HL-60/S4 treated with phorbol 12-myristate 13-acetate at 8.2 ng/mL for 4 days and 3 days (cell line): ENCODE data around the gene OSBPL3.

Experiments used
- in situ Hi-C: fragments of 300-500 bp; cut with MboI; formaldehyde crosslinking; loops from 2 replicates; pipeline ENCODE4 v1.15.0; 2022; ENCODE audit warnings: low sequenced_read_pairs

OSBPL3 gene

GRCh38 chr7:24903559-24903958 lies 76.4 kb downstream of the OSBPL3 start:
- in situ Hi-C loops, result no loop called here

GRCh38 chr7:24902931-24903330 lies 77.0 kb downstream of the OSBPL3 start:
- in situ Hi-C loops, result no loop called here

- in situ Hi-C loops, result no loop called here
Observed at GRCh38 chr7:24902276-24902675, 77.7 kb downstream of the OSBPL3 start.

GRCh38 chr7:24899905-24900304 lies 80.1 kb downstream of the OSBPL3 start:
- in situ Hi-C loops, result no loop called here

GRCh38 chr7:24899161-24899560 lies 80.8 kb downstream of the OSBPL3 start:
- in situ Hi-C loops, result no loop called here

GRCh38 chr7:24898691-24899090 lies 81.3 kb downstream of the OSBPL3 start:
- in situ Hi-C loops, result no loop called here

- in situ Hi-C loops, result no loop called here
Observed at GRCh38 chr7:24896031-24896501, 83.9 kb downstream of the OSBPL3 start.

GRCh38 chr7:24894429-24895221 lies 85.4 kb downstream of the OSBPL3 start:
- in situ Hi-C loops, result no loop called here

- in situ Hi-C loops, result no loop called here
Observed at GRCh38 chr7:24891311-24891735, 88.7 kb downstream of the OSBPL3 start.

- in situ Hi-C loops, result no loop called here
Observed at GRCh38 chr7:24889611-24890010, 90.4 kb downstream of the OSBPL3 start.

- in situ Hi-C loops, result no loop called here
Observed at GRCh38 chr7:24888653-24889052, 91.3 kb downstream of the OSBPL3 start.

- in situ Hi-C loops, result no loop called here
Observed at GRCh38 chr7:24885716-24886115, 94.3 kb downstream of the OSBPL3 start.

GRCh38 chr7:24885305-24885704 lies 94.7 kb downstream of the OSBPL3 start:
- in situ Hi-C loops, result no loop called here

- in situ Hi-C loops, result no loop called here
Observed at GRCh38 chr7:24884401-24884800, 95.6 kb downstream of the OSBPL3 start.

GRCh38 chr7:24883622-24884013 lies 96.4 kb downstream of the OSBPL3 start:
- in situ Hi-C loops, result no loop called here

- in situ Hi-C loops, result no loop called here
Observed at GRCh38 chr7:24882989-24883621, 96.9 kb downstream of the OSBPL3 start.

- in situ Hi-C loops, result no loop called here
Observed at GRCh38 chr7:24881623-24882022, 98.4 kb downstream of the OSBPL3 start.

- in situ Hi-C loops, result no loop called here
Observed at GRCh38 chr7:24880886-24881285, 99.1 kb downstream of the OSBPL3 start.

- in situ Hi-C loops, result no loop called here
Observed at GRCh38 chr7:24879291-24879690, 100.7 kb downstream of the OSBPL3 start.

- in situ Hi-C loops, result no loop called here
Observed at GRCh38 chr7:24877790-24878311, 102.1 kb downstream of the OSBPL3 start.

GRCh38 chr7:24874791-24875190 lies 105.2 kb downstream of the OSBPL3 start:
- in situ Hi-C loops, result no loop called here

GRCh38 chr7:24873944-24874343 lies 106.0 kb downstream of the OSBPL3 start:
- in situ Hi-C loops, result no loop called here
